Effector memory CD8-positive, alpha-beta T cell (primary cell): ENCODE measurements around the gene TOM1L1.

Experiments used
- ATAC-seq: fragments of 150-1000 bp; cut with Tn5 transposase; replicated peaks from 2 replicates; pipeline ENCODE4 v1.10.0; 2021; ENCODE audit warnings: mild to moderate bottlenecking, moderate library complexity
- DNase-seq, 3 experiments: peaks; one replicate each; pipeline ENCODE4 v3.0.0; 2021
- H3K27ac Mint-ChIP-seq, 2 donors: one replicate each; pipeline ENCODE4 v1.8.0; 2022; ENCODE audit warnings: mild to moderate bottlenecking in 2 of 2, mixed read lengths in 2 of 2, moderate library complexity in 2 of 2
- H3K27me3 Mint-ChIP-seq, 2 donors: one replicate each; pipeline ENCODE4 v1.8.0; 2022; ENCODE audit warnings: mixed read lengths in 2 of 2
- H3K36me3 Mint-ChIP-seq: one replicate; pipeline ENCODE4 v1.8.0; 2022; ENCODE audit warnings: mild to moderate bottlenecking, moderate library complexity, mixed read lengths; ENCODE audit not compliant: insufficient read depth
- H3K4me1 Mint-ChIP-seq, 2 donors: one replicate each; pipeline ENCODE4 v1.8.0; 2022; ENCODE audit warnings: low read depth in 2 of 2, mixed read lengths in 2 of 2
- H3K4me3 Mint-ChIP-seq, 2 donors: one replicate each; pipeline ENCODE4 v1.8.0; 2022; ENCODE audit warnings: mild to moderate bottlenecking in 2 of 2, mixed read lengths in 2 of 2, moderate library complexity in 2 of 2
- H3K9me3 Mint-ChIP-seq, 2 donors: one replicate each; pipeline ENCODE4 v1.8.0; 2022; ENCODE audit warnings: mixed read lengths in 2 of 2

TOM1L1 gene

GRCh38 chr17:55002458-55002857, 101.8 kb downstream of the TOM1L1 start:
- Mint-ChIP-seq H3K36me3 (peaks cover 3% of the 10 kb centered on the region), H3K27ac (no peak overlapping the region), H3K4me1 (no peaks in the 10 kb centered on the region), H3K27me3 (no peaks in the 10 kb centered on the region), H3K9me3 (no peaks in the 10 kb centered on the region), H3K4me3 (no peak overlapping the region)
- DNase-seq (no peak), ATAC-seq (no peak)

- Mint-ChIP-seq H3K9me3 (no peaks in the 10 kb centered on the region), H3K4me1 (no peaks in the 10 kb centered on the region), H3K27ac (no peak overlapping the region), H3K27me3 (no peaks in the 10 kb centered on the region), H3K4me3 (no peak overlapping the region), H3K36me3 (peaks cover 3% of the 10 kb centered on the region)
- DNase-seq = no peak
- no peak for ATAC-seq
Observed at GRCh38 chr17:55004484-55004883, 103.8 kb downstream of the TOM1L1 start.

GRCh38 chr17:55005520-55005919, 104.9 kb downstream of the TOM1L1 start:
- Mint-ChIP-seq H3K27me3 (no peaks in the 10 kb centered on the region), H3K9me3 (no peaks in the 10 kb centered on the region), H3K4me3 (no peak overlapping the region), H3K27ac (no peak overlapping the region), H3K36me3 (peaks cover 3% of the 10 kb centered on the region), H3K4me1 (no peaks in the 10 kb centered on the region)
- DNase-seq (no peak), ATAC-seq (no peak)
